Measurements from ENCODE around the gene CCSER1.

GRCh38 chr4:90951037-90951436 is 823.8 kb downstream of the CCSER1 start:
- TF ChIP-seq CTCF (conservative IDR thresholded peaks at IDR 0.05; ENCODE audit: low read depth in 2 of 2) (no peak), EZH2phosphoT487 (IDR thresholded peaks at IDR 0.05; ENCODE audit: unreplicated experiment) (no peak), EZH2 (IDR thresholded peaks at IDR 0.05; ENCODE audit: low read depth, unreplicated experiment) (no peak), REST (IDR thresholded peaks at IDR 0.05; ENCODE audit: unreplicated experiment) (no peak), ETS1 (IDR thresholded peaks at IDR 0.05) (no peak), POLR2AphosphoS5 (IDR thresholded peaks at IDR 0.05; ENCODE audit: low read depth) (no peak), CREB1 (CRISPR knock-in tag; IDR thresholded peaks at IDR 0.05; ENCODE audit: low read depth) (no peak), ZNF114 (CRISPR knock-in tag; IDR thresholded peaks at IDR 0.05) (no peak), ZNF331 (CRISPR knock-in tag; IDR thresholded peaks at IDR 0.05; ENCODE audit: low read depth) (no peak), NANOG (IDR thresholded peaks at IDR 0.05; ENCODE audit: borderline replicate concordance) (no peak), JUNB (IDR thresholded peaks at IDR 0.05; ENCODE audit: unreplicated experiment) (no peak), ZNF462 (CRISPR knock-in tag; IDR thresholded peaks at IDR 0.05) (no peak)
